Panc1 (cell line): ENCODE results near the gene HFE.

Experiments
- SIN3A ChIP-seq: IDR thresholded peaks from 2 replicates; pipeline ENCODE4 v1.6.1; 2012; ENCODE audit warnings: low read depth, mild to moderate bottlenecking, low read length, moderate library complexity, borderline replicate concordance; ENCODE audit not compliant: insufficient read depth
- TF ChIP-seq, protein P1 (sequence below): fragments of 450-650 bp; IDR thresholded peaks from 2 replicates; pipeline ENCODE4 v1.5.1; 2017; ENCODE audit warnings: mild to moderate bottlenecking
- TF ChIP-seq, protein P2 (sequence below), 2 experiments: IDR thresholded peaks; 2 replicates each; pipeline ENCODE4 v1.6.1; 2011 to 2012; ENCODE audit warnings: low read depth in 2 of 2, control low read depth in 1 of 2, low read length in 1 of 2, mild to moderate bottlenecking in 1 of 2, moderate library complexity in 1 of 2; ENCODE audit not compliant: insufficient read depth in 1 of 2

DNA sequence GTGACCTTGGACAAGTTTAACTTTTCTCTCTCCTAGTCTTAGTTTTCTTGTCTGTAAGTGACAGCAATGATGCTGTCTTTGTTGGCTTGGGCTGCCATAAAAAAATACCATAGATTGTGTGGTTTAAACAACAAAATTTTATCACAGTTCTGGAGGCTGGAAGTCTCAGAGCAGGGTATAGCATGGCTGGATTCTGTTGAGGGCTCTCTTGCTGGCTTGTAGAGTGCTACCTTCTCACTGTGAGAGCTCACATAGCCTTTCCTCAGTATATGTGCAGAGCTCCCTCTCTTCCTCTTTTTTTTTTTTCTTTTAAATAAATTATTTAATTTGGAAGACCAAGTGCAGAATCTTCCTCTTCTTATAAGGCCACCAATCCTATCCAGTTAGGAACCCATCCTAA is 26.3 kb downstream of the HFE start:
- TF ChIP-seq, protein P1, sequence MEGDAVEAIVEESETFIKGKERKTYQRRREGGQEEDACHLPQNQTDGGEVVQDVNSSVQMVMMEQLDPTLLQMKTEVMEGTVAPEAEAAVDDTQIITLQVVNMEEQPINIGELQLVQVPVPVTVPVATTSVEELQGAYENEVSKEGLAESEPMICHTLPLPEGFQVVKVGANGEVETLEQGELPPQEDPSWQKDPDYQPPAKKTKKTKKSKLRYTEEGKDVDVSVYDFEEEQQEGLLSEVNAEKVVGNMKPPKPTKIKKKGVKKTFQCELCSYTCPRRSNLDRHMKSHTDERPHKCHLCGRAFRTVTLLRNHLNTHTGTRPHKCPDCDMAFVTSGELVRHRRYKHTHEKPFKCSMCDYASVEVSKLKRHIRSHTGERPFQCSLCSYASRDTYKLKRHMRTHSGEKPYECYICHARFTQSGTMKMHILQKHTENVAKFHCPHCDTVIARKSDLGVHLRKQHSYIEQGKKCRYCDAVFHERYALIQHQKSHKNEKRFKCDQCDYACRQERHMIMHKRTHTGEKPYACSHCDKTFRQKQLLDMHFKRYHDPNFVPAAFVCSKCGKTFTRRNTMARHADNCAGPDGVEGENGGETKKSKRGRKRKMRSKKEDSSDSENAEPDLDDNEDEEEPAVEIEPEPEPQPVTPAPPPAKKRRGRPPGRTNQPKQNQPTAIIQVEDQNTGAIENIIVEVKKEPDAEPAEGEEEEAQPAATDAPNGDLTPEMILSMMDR, result no peak
- TF ChIP-seq, protein P2, sequence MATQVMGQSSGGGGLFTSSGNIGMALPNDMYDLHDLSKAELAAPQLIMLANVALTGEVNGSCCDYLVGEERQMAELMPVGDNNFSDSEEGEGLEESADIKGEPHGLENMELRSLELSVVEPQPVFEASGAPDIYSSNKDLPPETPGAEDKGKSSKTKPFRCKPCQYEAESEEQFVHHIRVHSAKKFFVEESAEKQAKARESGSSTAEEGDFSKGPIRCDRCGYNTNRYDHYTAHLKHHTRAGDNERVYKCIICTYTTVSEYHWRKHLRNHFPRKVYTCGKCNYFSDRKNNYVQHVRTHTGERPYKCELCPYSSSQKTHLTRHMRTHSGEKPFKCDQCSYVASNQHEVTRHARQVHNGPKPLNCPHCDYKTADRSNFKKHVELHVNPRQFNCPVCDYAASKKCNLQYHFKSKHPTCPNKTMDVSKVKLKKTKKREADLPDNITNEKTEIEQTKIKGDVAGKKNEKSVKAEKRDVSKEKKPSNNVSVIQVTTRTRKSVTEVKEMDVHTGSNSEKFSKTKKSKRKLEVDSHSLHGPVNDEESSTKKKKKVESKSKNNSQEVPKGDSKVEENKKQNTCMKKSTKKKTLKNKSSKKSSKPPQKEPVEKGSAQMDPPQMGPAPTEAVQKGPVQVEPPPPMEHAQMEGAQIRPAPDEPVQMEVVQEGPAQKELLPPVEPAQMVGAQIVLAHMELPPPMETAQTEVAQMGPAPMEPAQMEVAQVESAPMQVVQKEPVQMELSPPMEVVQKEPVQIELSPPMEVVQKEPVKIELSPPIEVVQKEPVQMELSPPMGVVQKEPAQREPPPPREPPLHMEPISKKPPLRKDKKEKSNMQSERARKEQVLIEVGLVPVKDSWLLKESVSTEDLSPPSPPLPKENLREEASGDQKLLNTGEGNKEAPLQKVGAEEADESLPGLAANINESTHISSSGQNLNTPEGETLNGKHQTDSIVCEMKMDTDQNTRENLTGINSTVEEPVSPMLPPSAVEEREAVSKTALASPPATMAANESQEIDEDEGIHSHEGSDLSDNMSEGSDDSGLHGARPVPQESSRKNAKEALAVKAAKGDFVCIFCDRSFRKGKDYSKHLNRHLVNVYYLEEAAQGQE (IDR thresholded peaks at IDR 0.05; ENCODE audit: insufficient read depth in 1 of 2, low read depth in 2 of 2, low read length in 1 of 2), result no peak
- TF ChIP-seq SIN3A, result no peak
